GM12875 (cell line): ENCODE results near the gene CLEC17A.

ENCODE experiments used
- H3K4me3 ChIP-seq: one replicate; pipeline ENCODE4 v1.5.1; 2011; ENCODE audit warnings: low read depth, low read length, control low read depth
- TF ChIP-seq, protein P1 (sequence below): IDR thresholded peaks from 2 replicates; pipeline ENCODE4 v1.5.1; 2011; ENCODE audit warnings: low read depth, mild to moderate bottlenecking, control low read depth, inconsistent platforms, low read length, moderate library complexity, borderline replicate concordance; ENCODE audit not compliant: insufficient read depth

The CLEC17A gene

GRCh38 chr19:14649020-14649419 lies 66.1 kb downstream of the CLEC17A start:
- TF ChIP-seq, protein P1, sequence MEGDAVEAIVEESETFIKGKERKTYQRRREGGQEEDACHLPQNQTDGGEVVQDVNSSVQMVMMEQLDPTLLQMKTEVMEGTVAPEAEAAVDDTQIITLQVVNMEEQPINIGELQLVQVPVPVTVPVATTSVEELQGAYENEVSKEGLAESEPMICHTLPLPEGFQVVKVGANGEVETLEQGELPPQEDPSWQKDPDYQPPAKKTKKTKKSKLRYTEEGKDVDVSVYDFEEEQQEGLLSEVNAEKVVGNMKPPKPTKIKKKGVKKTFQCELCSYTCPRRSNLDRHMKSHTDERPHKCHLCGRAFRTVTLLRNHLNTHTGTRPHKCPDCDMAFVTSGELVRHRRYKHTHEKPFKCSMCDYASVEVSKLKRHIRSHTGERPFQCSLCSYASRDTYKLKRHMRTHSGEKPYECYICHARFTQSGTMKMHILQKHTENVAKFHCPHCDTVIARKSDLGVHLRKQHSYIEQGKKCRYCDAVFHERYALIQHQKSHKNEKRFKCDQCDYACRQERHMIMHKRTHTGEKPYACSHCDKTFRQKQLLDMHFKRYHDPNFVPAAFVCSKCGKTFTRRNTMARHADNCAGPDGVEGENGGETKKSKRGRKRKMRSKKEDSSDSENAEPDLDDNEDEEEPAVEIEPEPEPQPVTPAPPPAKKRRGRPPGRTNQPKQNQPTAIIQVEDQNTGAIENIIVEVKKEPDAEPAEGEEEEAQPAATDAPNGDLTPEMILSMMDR, result no peak
- no peak overlapping the region for H3K4me3 ChIP-seq

- TF ChIP-seq, protein P1, result no peak
- H3K4me3 ChIP-seq, result no peak overlapping the region
Measured at GRCh38 chr19:14650161-14650560, 67.3 kb downstream of the CLEC17A start.

GRCh38 chr19:14654786-14655560 lies 72.1 kb downstream of the CLEC17A start:
- H3K4me3 ChIP-seq, result no peak overlapping the region
- TF ChIP-seq, protein P1, result no peak

DNA sequence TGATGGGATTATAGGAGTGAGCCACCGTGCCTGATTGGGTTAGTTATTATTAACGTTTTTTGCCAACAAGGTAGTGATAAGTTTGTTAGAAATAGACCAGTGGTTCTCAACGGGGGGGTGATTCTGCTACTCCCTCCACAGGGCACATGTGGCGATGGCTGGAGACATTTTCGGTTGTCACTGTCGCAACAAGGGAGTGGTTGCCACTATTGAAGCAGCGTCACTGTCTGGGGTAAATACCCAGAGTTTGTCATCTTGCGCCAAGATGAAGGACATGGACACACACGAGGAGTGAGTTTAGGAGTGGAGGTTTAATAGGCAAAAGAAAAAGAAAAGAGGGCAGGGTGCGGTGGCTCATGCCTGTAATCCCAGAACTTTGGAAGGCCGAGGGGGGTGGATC lies 72.8 kb downstream of the CLEC17A start:
- TF ChIP-seq, protein P1, result no peak
- H3K4me3 ChIP-seq, result no peak overlapping the region

DNA sequence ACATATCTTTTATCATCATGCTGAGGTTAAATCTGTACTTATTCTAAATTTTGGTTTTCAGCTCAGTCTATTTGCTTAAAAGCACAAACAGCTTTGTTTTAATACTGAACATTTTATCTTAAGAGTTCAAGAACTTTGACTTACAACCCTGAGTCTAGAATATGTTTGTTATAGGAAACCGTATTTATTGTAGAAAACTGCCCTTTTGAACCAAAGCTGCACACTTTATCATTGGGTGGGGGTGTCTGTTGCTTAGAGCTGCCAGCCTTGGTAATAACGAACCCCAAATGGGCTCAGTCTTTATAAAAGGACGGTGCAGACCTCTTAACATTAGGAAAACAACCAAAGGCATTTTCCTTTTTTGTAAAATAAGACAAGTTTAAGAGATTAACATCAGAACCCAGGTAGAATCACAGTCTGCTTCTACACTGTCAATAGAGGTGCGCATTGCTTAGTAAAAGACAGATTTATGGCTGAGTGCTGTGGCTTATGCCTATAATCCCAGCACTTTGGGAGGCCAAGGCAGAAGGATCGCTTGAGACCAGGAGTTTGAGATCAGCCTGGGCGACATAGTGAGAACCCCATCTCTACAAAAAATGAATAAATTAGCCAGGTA lies 77.1 kb downstream of the CLEC17A start:
- TF ChIP-seq, protein P1, result no peak
- no peak overlapping the region for H3K4me3 ChIP-seq

DNA sequence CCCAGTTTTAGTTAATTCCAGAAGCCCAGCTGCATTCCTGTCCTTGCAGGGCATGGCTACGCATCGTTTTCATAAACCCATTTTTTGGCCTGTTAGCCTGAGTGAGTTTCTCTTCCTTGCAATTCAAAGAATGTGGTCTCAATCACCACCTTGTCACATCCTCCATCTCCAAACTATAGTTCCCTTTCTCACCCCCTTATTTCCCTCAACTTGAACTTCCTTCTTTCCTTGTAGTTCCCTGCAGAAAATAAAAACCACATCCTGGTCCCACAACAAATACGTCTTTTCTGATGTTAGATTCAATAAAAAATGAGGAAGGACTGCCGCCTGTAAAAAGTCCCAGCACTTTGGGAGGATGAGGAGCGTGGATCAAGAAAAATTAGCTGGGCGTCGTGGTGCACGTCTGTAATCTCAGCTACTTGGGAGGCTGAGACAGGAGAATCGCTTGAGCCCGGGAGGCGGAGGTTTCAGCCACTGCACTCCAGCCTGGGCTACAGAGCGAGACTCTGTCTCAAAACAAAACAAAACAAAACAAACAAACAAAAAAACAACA lies 78.6 kb downstream of the CLEC17A start:
- H3K4me3 ChIP-seq, result no peak overlapping the region
- TF ChIP-seq, protein P1, result no peak
